Sciatic nerve (tissue), 2 donors: ENCODE data around the gene SEMA4C. TPM values are rescaled to one million over a fixed set of nuclear protein-coding genes. Genes with fewer than 3 reads are reported as not detected.

ENCODE experiments used
- ATAC-seq: fragments of 200-7000 bp; cut with Tn5 transposase; one replicate; pipeline ENCODE4 v1.9.1; 2020; ENCODE audit warnings: mild to moderate bottlenecking, moderate library complexity
- DNase-seq: peaks from one replicate; pipeline ENCODE4 v3.0.0-alpha.2; 2020; ENCODE audit warnings: low spot score
- intact Hi-C: fragments of 100-400 bp; cut with DNase I; formaldehyde crosslinking; loops from one replicate; pipeline ENCODE4 v1.14.2; 2022
- total RNA-seq: library from RNA; stranded (reverse); fragmentation: NEBNext Ultra II Directional; extraction: Animal tissue kit (Norgen Biotek cat#: 25700); gene quantifications from one replicate; pipeline ENCODE4 v1.2.1, GENCODE V29; 2021
- donor health status: DM: no; HTN: no; CAD: no.
- donor health status: DM: no; HTN: no; CAD: no.

The SEMA4C gene
- total RNA-seq, 1 donor from 2014 or later, result 136 TPM

- ATAC-seq (no peak), DNase-seq (no peak)
- intact Hi-C loops, result no loop called here
Observed at GRCh38 chr2:96885432-96886347, 15.8 kb upstream of the SEMA4C start.

- ATAC-seq (no peak), DNase-seq (no peak)
- intact Hi-C loops, result no loop called here
Observed at GRCh38 chr2:96884299-96885094, 14.6 kb upstream of the SEMA4C start.

GRCh38 chr2:96883306-96883705 lies 13.4 kb upstream of the SEMA4C start:
- no peak for DNase-seq
- ATAC-seq, result no peak
- intact Hi-C loops, result no loop called here

- DNase-seq (no peak), ATAC-seq (no peak)
- intact Hi-C loops, result no loop called here
Observed at GRCh38 chr2:96882906-96883305, 13.0 kb upstream of the SEMA4C start.

GRCh38 chr2:96882230-96882629 lies 12.3 kb upstream of the SEMA4C start:
- intact Hi-C loops, result no loop called here

GRCh38 chr2:96881349-96882195 lies 11.7 kb upstream of the SEMA4C start:
- DNase-seq (no peak), ATAC-seq (no peak)
- intact Hi-C loops, result no loop called here

More at GRCh38 chr2:96882230-96882629, 12.3 kb upstream of the SEMA4C start:
- DNase-seq, result no peak
- no peak for ATAC-seq

GRCh38 chr2:96880891-96881273 lies 11.0 kb upstream of the SEMA4C start:
- DNase-seq (no peak), ATAC-seq (no peak)
- intact Hi-C loops, result no loop called here

- no peak for DNase-seq
- intact Hi-C loops, result no loop called here
- ATAC-seq, result no peak
Observed at GRCh38 chr2:96879545-96880040, 9.7 kb upstream of the SEMA4C start.

- DNase-seq, result no peak
- ATAC-seq, result no peak
- intact Hi-C loops, result no loop called here
Observed at GRCh38 chr2:96878796-96879544, 9.1 kb upstream of the SEMA4C start.

- ATAC-seq (no peak), DNase-seq (no peak)
- intact Hi-C loops, result no loop called here
Observed at GRCh38 chr2:96878171-96878570, 8.3 kb upstream of the SEMA4C start.

GRCh38 chr2:96877631-96878092 lies 7.8 kb upstream of the SEMA4C start:
- intact Hi-C loops, result no loop called here
- DNase-seq (no peak), ATAC-seq (no peak)

GRCh38 chr2:96877042-96877451 lies 7.2 kb upstream of the SEMA4C start:
- DNase-seq, result no peak
- no peak for ATAC-seq
- intact Hi-C loops, result no loop called here

- DNase-seq, result no peak
- intact Hi-C loops, result no loop called here
- no peak for ATAC-seq
Observed at GRCh38 chr2:96876269-96877041, 6.6 kb upstream of the SEMA4C start.

- intact Hi-C loops, result no loop called here
- ATAC-seq (no peak), DNase-seq (no peak)
Observed at GRCh38 chr2:96875498-96876268, 5.8 kb upstream of the SEMA4C start.

- intact Hi-C loops, result no loop called here
- ATAC-seq (no peak), DNase-seq (no peak)
Observed at GRCh38 chr2:96874198-96874831, 4.4 kb upstream of the SEMA4C start.

- ATAC-seq (no peak), DNase-seq (peak; percentile 73)
- intact Hi-C loops, result no loop called here
Observed at GRCh38 chr2:96873651-96874096, 3.8 kb upstream of the SEMA4C start.
